NCI-H1105 (cell line): ENCODE data around the gene ANKS1A.
"Not testable (repeated sequence)": the region's sequence is repeated elsewhere in the genome, so short reads cannot be mapped to it uniquely, and the experiment has no call there.

ENCODE experiments used
- DNase-seq: peaks from one replicate; lab custom pipeline; 2025; lab: John Stamatoyannopoulos, UW

The ANKS1A gene

GRCh38 chr6:35107761-35108160 is 218.7 kb downstream of the ANKS1A start:
- DNase-seq = not testable (repeated sequence)

DNA sequence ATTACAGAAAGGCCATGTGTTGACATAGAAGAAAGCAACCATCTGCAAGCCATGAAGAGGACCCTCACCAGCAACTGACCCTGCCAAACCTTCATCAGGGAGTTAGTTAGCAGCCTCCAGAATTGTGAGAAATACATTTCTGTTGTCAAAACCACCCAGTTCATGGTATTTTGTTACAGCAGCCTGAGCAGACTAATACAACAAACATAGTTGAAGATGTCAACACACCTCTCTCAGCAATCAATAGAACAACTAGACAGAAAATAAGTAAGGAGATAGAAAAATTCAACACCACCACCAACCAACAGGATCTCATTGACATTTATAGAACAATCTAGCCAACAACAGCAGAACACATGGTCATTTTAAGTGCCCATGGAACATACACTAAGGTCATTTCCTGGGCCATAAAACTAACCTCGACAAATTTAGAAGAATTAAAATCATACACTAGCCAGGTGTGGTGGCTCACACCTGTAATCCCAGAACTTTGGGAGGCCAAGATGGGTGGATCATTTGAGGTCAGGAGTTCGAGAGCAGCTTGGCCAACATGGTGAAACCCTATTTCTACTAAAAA is 219.3 kb downstream of the ANKS1A start:
- no peak for DNase-seq

DNA sequence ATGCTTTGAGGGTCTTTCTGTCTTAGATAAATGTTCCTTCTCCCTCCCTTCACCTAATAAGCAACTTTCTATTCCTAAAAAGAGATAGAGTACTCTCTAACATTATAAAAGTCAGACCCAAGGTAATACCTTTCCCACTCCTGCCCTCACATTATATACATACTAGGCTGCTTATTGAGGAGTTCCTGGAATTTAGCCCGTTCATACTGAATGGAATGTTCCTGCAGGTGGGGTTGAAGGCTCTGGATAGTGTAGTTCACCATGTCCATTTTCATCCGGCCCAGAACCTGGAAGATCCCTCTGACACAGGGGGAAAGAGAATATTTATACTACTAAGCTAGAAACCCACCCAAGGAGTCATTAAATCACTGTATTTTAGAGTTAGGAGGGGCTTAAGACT is 231.7 kb downstream of the ANKS1A start:
- DNase-seq = no peak

- no peak for DNase-seq
These were observed 235.3 kb downstream of the ANKS1A start for GRCh38 chr6:35124356-35124755.

- DNase-seq = no peak
These were observed 239.0 kb downstream of the ANKS1A start for GRCh38 chr6:35128042-35128441.

GRCh38 chr6:35128496-35128895 is 239.4 kb downstream of the ANKS1A start:
- no peak for DNase-seq

DNA sequence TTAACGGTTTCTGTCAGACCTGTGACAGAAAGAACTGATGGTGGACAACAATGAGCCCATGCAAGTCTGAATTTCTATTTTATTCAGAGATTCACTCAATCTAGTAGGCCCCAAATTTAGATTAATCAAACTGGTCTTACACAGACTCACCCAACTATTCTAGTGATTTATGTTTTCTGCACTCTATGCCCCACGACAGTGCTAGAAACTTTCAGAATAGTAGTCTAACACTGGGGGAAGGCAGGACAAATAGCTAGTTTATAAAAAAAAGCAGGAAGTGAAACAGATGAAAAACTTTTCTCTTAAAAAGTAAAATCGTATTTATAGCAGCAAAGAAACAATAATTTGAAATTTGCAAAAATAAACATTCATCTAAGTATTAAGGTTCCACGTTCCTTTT is 247.1 kb downstream of the ANKS1A start:
- no peak for DNase-seq

- not testable (repeated sequence) for DNase-seq
These were observed 249.1 kb downstream of the ANKS1A start for GRCh38 chr6:35138191-35138590.

- no peak for DNase-seq
These were observed 250.4 kb downstream of the ANKS1A start for GRCh38 chr6:35139470-35139869.

DNA sequence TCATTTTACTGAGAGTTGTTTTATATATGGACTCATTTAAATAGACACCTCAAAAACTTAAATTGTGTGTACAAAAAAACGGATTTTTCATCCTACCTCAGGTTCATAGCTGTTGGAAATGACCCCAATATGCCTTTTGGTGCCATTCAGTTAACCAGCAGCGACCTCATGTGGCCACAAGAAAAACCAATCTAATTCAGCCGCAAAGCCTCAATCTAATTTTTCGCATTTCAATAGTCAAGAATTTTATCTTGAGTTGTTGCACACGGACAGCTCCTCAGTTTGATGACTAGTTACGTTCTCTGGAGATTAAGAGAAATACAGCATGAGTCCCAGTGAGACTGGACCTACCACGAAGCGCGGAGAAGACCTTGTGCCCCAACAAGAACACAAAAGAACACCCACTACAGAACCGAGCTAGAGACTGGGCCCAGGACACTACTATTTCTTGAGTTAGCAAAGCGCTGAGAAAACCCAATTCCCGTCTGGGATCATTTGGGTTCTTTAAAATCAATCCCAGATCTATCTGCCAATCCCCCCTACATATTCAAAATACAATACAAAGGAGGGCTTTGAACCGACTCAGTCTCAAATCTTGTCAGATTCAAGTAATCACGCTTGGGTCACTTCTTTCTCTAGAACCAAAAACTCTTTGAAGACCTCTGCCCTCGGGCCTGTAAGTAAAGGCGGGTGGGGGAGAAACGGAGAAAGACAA is 251.0 kb downstream of the ANKS1A start:
- DNase-seq = peak; percentile 57

DNA sequence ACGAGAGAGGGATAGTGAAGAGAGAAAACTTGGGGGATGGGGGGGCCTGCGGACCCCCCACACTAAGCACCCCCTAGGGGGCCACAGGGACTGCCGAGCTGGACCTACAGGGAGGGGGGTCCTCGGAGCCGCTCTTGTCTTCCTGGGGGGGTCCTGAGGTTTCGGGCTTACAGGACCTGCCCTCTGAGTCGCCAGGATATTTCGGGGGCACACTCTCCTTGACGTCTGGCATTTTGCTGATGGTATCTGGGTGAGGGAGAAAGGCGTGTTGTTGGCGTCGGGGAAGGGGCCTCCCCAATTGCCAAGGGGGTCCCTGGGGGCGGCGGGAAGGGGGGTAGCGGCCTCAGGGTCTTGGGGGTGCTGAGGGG is 251.6 kb downstream of the ANKS1A start:
- no peak for DNase-seq
